Left colon (tissue), 2 donors: Measurements from ENCODE around the gene CBFA2T2. TPM values are rescaled to one million over a fixed set of nuclear protein-coding genes. Genes with fewer than 3 reads are reported as not detected.
"Not testable (repeated sequence)": the region's sequence is repeated elsewhere in the genome, so short reads cannot be mapped to it uniquely, and the experiment has no call there.

Experiments used
- ATAC-seq: fragments of 200-7000 bp; cut with Tn5 transposase; one replicate; pipeline ENCODE4 v1.9.1; 2020; ENCODE audit warnings: mild to moderate bottlenecking, moderate library complexity
- DNase-seq, 2 donors: peaks; one replicate each; pipeline ENCODE4 v3.0.0-alpha.2; 2020
- intact Hi-C, 2 donors: fragments of 100-400 bp; cut with DNase I in 1 of 2; cut with micrococcal nuclease in 1 of 2; formaldehyde crosslinking; loops; one replicate each; pipeline versions ENCODE4 v1.11.2 to v1.14.0; 2022; cut with DNase I, micrococcal nuclease
- long read RNA-seq: library from polyadenylated mRNA; unstranded; transcript quantifications from one replicate; pipeline ENCODE4 v2.0.0, GENCODE V29; 2021
- total RNA-seq, 2 donors: library from RNA; stranded (reverse); fragmentation: NEBNext Ultra II Directional; extraction: Animal tissue kit (Norgen Biotek cat#: 25700); gene quantifications; one replicate each; pipeline ENCODE4 v1.2.1, GENCODE V29; 2021
- donor health status: DM: no; HTN: no; CAD: no.
- donor health status: DM: yes; HTN: yes; CAD: no.

Gene CBFA2T2
- total RNA-seq, result 10 to 100 TPM; 26.9 to 27.3 TPM
- long read RNA-seq, full-length matches to known transcripts, result 4 of 46 reads
- long read RNA-seq, partial matches to known transcripts, result 10 of 46 reads
- long read RNA-seq, other reads (novel, unspliced or antisense), result 32 of 46 reads

GRCh38 chr20:33490023-33490933 is at the start of gene CBFA2T2:
Gene CBFA2T2, plus strand, starts transcription at chr20:33490096. Its CDS starts 172 bp downstream, at chr20:33490268.
- peak; percentile 48 for ATAC-seq
- intact Hi-C loops, result no loop called here
- peak; percentile 61 to 78 for DNase-seq

DNA sequence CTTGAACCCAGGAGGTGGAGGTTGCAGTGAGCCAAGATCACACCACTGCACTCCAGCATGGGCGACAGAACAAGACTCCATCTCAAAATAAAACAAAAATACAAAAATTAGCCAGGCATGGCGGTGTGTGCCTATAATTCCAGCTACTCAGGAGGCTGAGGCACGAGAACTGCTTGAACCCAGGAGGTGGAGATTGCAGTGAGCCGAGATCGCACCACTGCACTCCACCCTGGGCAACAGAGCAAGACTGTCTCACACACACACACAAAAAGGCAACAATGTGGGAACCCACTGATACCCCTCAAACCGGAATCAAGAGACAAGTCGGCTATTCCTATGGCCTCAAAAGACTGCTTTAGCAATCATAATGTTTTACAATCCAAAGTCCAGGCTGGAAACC is 49.3 kb upstream of the CBFA2T2 start:
- intact Hi-C loops, DNase-seq, ATAC-seq: not testable (repeated sequence)

- ATAC-seq (no peak), DNase-seq (no peak)
- intact Hi-C loops, result no loop called here
These were observed 48.5 kb upstream of the CBFA2T2 start for GRCh38 chr20:33441142-33441955.

GRCh38 chr20:33442136-33443005 is 47.5 kb upstream of the CBFA2T2 start:
- no peak for DNase-seq
- no peak for ATAC-seq
- intact Hi-C loops, result no loop called here

- peak in 1 of 2 donors; percentile 48 for DNase-seq
- ATAC-seq, result peak; percentile 6
- intact Hi-C loops, result no loop called here
These were observed 46.8 kb upstream of the CBFA2T2 start for GRCh38 chr20:33443006-33443511.

DNA sequence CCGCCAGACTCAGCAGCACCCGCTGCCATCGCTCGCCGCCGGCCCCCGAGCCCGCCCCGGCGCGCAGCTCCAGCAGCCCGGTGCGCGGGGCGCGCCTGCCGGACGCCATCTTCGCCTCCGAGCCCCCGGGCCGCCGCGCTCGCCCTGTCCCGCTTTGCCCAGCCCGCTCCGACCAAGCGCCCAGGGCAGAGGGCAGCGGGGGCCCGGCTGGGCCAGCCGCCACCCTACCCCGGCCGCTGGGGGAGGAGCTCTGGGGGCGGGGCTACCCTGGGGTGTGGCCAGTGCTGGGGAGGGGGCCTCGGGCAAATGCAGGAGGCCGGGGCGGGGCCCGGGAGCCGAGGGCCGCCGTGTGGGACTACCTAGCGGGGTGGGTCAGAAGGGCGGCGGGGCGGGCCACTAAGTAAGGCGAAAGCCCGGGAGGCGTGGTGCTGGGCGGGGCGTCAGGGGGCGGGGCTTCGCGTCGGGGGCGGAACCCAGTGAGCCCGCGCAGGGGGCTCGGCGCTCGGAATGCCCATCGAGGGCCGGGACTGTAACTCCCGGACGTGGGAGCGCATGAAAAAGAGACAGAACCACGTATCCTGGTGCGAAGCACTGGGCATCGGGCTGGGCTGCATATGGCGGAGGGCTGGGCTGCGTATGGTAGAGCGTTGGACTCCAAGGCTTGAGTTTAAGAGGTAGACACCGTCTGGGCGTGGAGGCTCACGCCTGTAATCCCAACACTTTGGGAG is 46.2 kb upstream of the CBFA2T2 start, which contains the start of gene SNTA1:
Gene SNTA1, minus strand, starts transcription at position 252 of the 728 bp plus-strand sequence. Its CDS starts 143 bp downstream, at position 109.
- ATAC-seq (peak; percentile 92), DNase-seq (peak; percentile 96 to 97)
- intact Hi-C loops, result no loop called here

GRCh38 chr20:33444797-33445560 is 44.9 kb upstream of the CBFA2T2 start:
- intact Hi-C loops, result no loop called here
- ATAC-seq, result peak; percentile 27
- DNase-seq, result peak in 1 of 2 donors; percentile 51

DNA sequence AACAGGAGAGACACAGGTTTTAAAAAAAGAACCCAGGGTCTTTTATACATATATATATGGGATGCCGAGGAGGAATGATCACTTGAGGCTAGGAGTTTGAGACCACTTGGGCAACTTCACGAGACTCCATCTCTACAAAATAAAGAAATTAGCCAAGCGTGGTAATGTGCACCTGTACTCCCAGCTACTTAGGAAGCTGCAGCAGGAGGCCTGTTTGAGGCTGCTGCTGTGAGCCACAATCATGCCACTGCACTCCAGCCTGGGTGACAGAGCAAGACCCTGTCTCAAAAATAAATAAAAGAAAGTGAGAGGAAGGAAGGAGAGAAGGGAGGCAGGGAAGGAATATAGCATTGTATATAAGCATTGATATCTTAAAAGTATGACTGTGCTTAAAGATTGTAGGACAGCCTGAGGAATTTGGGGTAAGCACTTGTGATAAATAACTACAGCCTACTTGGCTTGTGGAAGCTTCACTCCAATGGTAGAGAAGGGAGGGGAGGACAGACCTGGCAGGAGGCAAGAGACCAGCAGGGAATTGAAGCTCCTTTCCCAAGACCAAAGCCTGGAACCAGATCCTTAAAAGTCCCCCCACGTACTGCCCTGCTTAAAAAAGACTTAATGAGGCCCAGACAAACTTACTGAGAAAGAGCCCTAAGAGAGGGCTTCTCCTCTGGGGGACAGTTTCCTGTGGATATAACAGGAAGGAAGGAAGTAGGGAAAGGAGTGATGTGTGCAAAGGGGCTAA is 43.8 kb upstream of the CBFA2T2 start:
- DNase-seq, result no peak
- ATAC-seq, result no peak
- intact Hi-C loops, result no loop called here

GRCh38 chr20:33450867-33451266 is 39.0 kb upstream of the CBFA2T2 start:
- ATAC-seq, result no peak
- intact Hi-C loops, result no loop called here
- no peak for DNase-seq

DNA sequence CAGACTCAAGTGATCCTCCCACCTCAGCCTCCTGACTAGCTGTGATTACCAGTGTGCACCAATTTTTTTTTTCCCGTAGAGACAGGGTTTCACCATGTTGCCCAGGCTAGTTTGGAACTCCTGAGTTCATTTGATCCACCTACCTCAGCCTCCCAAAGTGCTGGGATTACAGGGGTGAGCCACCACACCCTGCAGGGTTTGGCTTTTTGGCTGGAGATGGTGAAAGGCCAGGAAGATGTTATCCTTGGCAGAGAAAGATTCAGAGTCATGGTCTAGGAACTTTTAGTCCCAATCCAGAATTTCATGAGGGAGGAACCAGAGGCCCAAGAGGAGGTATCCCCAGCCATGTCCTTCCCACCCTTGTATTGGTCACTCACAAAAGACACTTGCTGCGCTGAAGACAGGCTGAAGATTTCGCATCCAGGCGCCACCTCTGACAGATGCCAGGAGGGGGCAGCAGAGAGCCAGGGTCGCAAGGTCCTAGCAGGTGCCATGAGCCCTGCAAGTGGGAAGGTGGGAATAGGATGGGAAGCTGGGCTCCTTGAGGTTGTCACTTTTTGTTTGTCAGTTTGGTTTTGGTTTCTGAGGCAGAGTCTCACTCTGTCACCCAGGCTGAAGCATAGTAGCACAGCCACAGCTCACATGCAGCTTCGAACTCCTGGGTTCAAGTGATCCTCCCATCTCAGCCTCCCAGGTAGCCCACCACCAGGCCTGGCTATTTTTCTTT is 32.8 kb upstream of the CBFA2T2 start:
- peak; percentile 83 for ATAC-seq
- intact Hi-C loops, result not testable (repeated sequence)

GRCh38 chr20:33459599-33459998 is 30.3 kb upstream of the CBFA2T2 start:
- intact Hi-C loops, result no loop called here
- no peak for DNase-seq

More for the DNA sequence above, 32.8 kb upstream of the CBFA2T2 start:
- peak; percentile 70 to 90 for DNase-seq

GRCh38 chr20:33460711-33461110 is 29.2 kb upstream of the CBFA2T2 start:
- ATAC-seq, result peak; percentile 81
- DNase-seq, result peak; percentile 51 to 56

More at GRCh38 chr20:33459599-33459998, 30.3 kb upstream of the CBFA2T2 start:
- no peak for ATAC-seq

GRCh38 chr20:33463332-33464101 is 26.4 kb upstream of the CBFA2T2 start:
- DNase-seq, result no peak
- ATAC-seq, result no peak
- intact Hi-C loops, result loop anchor here in 1 of 2 donors (5.0 kb wide), 1 partner anchor 184 kb away; no protein-coding TSS in a partner anchor

More at GRCh38 chr20:33460711-33461110, 29.2 kb upstream of the CBFA2T2 start:
- intact Hi-C loops, result loop anchor here in 1 of 2 donors (5.0 kb wide), 1 partner anchor 187 kb away; no protein-coding TSS in a partner anchor

DNA sequence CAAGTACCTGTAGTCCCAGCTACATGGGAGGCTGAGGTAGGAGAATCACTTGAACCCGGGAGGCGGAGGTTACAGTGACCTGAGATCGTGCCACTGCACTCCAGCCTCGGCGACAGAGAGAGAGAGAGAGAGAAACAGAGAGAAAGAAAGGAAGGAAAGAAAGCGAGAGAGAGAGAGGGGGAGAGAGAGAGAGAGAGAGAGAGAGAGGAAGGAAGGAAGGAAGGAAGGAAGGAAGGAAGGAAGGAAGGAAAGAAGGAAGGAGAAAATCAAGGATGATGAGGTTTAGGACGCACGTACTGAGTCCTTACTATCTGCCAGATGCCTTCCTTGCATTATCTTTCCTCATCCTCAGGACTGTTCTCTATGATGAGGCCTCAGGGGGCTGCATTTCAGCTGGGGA is 25.1 kb upstream of the CBFA2T2 start:
- ATAC-seq, DNase-seq: not testable (repeated sequence)
- intact Hi-C loops, result loop anchor here in 1 of 2 donors (5.0 kb wide), 1 partner anchor 183 kb away; no protein-coding TSS in a partner anchor
